Adrenal gland (tissue), 12 donors: ENCODE measurements around the gene PCDH17. TPM values are rescaled to one million over a fixed set of nuclear protein-coding genes. Genes with fewer than 3 reads are reported as not detected.

Source experiments
- DNase-seq, 7 donors: peaks; one replicate each; pipeline ENCODE4 v3.0.0-alpha.2; 2019 to 2020
- H3K27ac ChIP-seq, 5 donors: fragments of 200-600 bp; sonication (generic) in 4 of 5; 1 replicate in 3 of 5; 2 replicates in 2 of 5; pipeline versions ENCODE4 v1.5.1 to v1.8.0; 2016 to 2020; ENCODE audit warnings: mild to moderate bottlenecking in 1 of 5
- H3K27me3 ChIP-seq: fragments of 200-600 bp; 2 replicates; pipeline ENCODE4 v1.8.0; 2021
- H3K36me3 ChIP-seq, 2 donors: fragments of 200-600 bp; replicated peaks in 1 of 2; 1 replicate in 1 of 2; 2 replicates in 1 of 2; pipeline versions ENCODE4 v1.5.1 to v1.8.0; 2018 to 2022
- H3K4me1 ChIP-seq, 2 donors: fragments of 200-600 bp; replicated peaks in 1 of 2; 1 replicate in 1 of 2; 2 replicates in 1 of 2; pipeline versions ENCODE4 v1.5.1 to v1.8.0; 2018 to 2021
- H3K4me3 ChIP-seq, 4 donors: fragments of 200-600 bp; sonication (generic) in 3 of 4; one replicate each; pipeline ENCODE4 v1.5.1; 2016 to 2018
- H3K9me3 ChIP-seq, 3 donors: fragments of 200-600 bp; sonication (generic) in 1 of 3; replicated peaks in 1 of 3; 1 replicate in 2 of 3; 2 replicates in 1 of 3; pipeline versions ENCODE4 v1.5.1 to v1.8.0; 2016 to 2021
- CTCF ChIP-seq, 6 experiments: fragments of 450-650 bp in 4 of 6; fragments of 200-600 bp in 2 of 6; sonication (generic) in 1 of 6; IDR thresholded peaks; 1 replicate in 5 of 6; 2 replicates in 1 of 6; pipeline versions ENCODE4 v1.5.1 to v1.8.0; 2016 to 2021; ENCODE audit warnings: antibody characterized with exemption in 6 of 6, mild to moderate bottlenecking in 2 of 6, moderate library complexity in 1 of 6
- POLR2A ChIP-seq, 2 donors: fragments of 450-650 bp; IDR thresholded peaks; one replicate each; pipeline ENCODE4 v1.6.1; 2017; ENCODE audit warnings: antibody characterized with exemption in 2 of 2, mild to moderate bottlenecking in 2 of 2, moderate library complexity in 1 of 2
- WGBS, 4 donors: extraction: QIAGEN DNeasy Blood & Tissue Kit in 2 of 4; methylation state at CpG; one replicate each; pipeline versions ENCODE4 v1.1.5 to v1.1.7; 2013 to 2017; 5-methylcytosine and 5-hydroxymethylcytosine counted together
- intact Hi-C, 2 donors: fragments of 100-400 bp; cut with DNase I; formaldehyde crosslinking; loops; one replicate each; pipeline versions ENCODE4 v1.14.1 to v1.15.0; 2022 to 2023
- polyA plus RNA-seq, 3 donors: library from polyadenylated mRNA; stranded (reverse); fragments of 200-250 nt in 2 of 3; fragments of 350-450 nt in 1 of 3; fragmentation: Illumina TruSeq in 1 of 3; extraction: RNeasy Lipid Tissue Mini Kit (QIAGEN cat#74804) in 1 of 3; gene quantifications; one replicate each; pipeline ENCODE4 v1.2.3, GENCODE V29; 2013 to 2014
- total RNA-seq, 9 donors: library from RNA; depleted of rRNA in 4 of 9; stranded (reverse); fragments of >200 nt in 4 of 9; fragments of 120-200 nt in 1 of 9; fragmentation: NEBNext Ultra II Directional in 1 of 9; extraction: Animal tissue kit (Norgen Biotek cat#: 25700) in 1 of 9; gene quantifications; one replicate each; pipeline versions ENCODE4 v1.1.0 to v1.2.4, GENCODE V29; 2013 to 2023
- donor health status: healthy with polysubstance abuse.
- donor health status: Bipolar disorder and iron deficiency.
- donor health status: DM: yes; HTN: yes; CAD: no.
- donor health status: DM: no; HTN: no; CAD: no.
- donor health status: DM: no; HTN: no; CAD: no.
- donor health status: DM: yes; HTN: yes; CAD: no.

PCDH17 gene
- total and polyA plus RNA-seq, 12 donors: 0.47 to 12.3 (median 5.3) TPM

GRCh38 chr13:57638186-57638890 lies 6.8 kb downstream of the PCDH17 start:
- intact Hi-C loops: loop anchor here in 1 of 2 donors (10.0 kb wide), 1 partner anchor 216 kb away; no protein-coding TSS in a partner anchor
- no peak overlapping the region for H3K27ac ChIP-seq

GRCh38 chr13:57640607-57641006 lies 9.1 kb downstream of the PCDH17 start:
- H3K4me3 ChIP-seq: no peak overlapping the region
- H3K36me3 ChIP-seq: no peaks in the 10 kb centered on the region
- no peaks in the 10 kb centered on the region for H3K4me1 ChIP-seq
- H3K27ac ChIP-seq: no peak overlapping the region
- DNase-seq: no peak
- intact Hi-C loops: no loop called here
- 61 to 78% (median 72%) methylated on average over 4 of the region's 4 CpGs for WGBS, 4 donors
- no peak for TF ChIP-seq CTCF (IDR thresholded peaks at IDR 0.05)
- TF ChIP-seq POLR2A (IDR thresholded peaks at IDR 0.05): no peak
- H3K9me3 ChIP-seq: peaks cover 0 to 6% (median 0%) of the 10 kb centered on the region in 3 donors
- H3K27me3 ChIP-seq: no peaks in the 10 kb centered on the region

More at GRCh38 chr13:57638186-57638890, 6.8 kb downstream of the PCDH17 start:
- peaks cover 0 to 6% (median 0%) of the 10 kb centered on the region in 3 donors for H3K9me3 ChIP-seq
- no peak for DNase-seq
- H3K4me1 ChIP-seq: no peaks in the 10 kb centered on the region
- WGBS, 4 donors: 64 to 79% (median 72%) methylated on average over 4 of the region's 4 CpGs
- TF ChIP-seq POLR2A (IDR thresholded peaks at IDR 0.05): no peak
- TF ChIP-seq CTCF (IDR thresholded peaks at IDR 0.05): no peak
- no peaks in the 10 kb centered on the region for H3K36me3 ChIP-seq
- no peak overlapping the region for H3K4me3 ChIP-seq
- peaks cover 12% of the 10 kb centered on the region for H3K27me3 ChIP-seq

GRCh38 chr13:57641051-57641450 lies 9.5 kb downstream of the PCDH17 start:
- DNase-seq: no peak
- WGBS, 4 donors: 61 to 74% (median 69%) methylated on average over 3 of the region's 3 CpGs
- no peaks in the 10 kb centered on the region for H3K36me3 ChIP-seq
- H3K27me3 ChIP-seq: no peaks in the 10 kb centered on the region
- intact Hi-C loops: no loop called here
- peaks cover 0 to 6% (median 0%) of the 10 kb centered on the region in 3 donors for H3K9me3 ChIP-seq
- TF ChIP-seq POLR2A (IDR thresholded peaks at IDR 0.05): no peak
- no peak overlapping the region for H3K27ac ChIP-seq
- H3K4me1 ChIP-seq: no peaks in the 10 kb centered on the region
- H3K4me3 ChIP-seq: no peak overlapping the region

- intact Hi-C loops: no loop called here
- H3K27ac ChIP-seq: no peak overlapping the region
- TF ChIP-seq POLR2A (IDR thresholded peaks at IDR 0.05) (no peak), CTCF (IDR thresholded peaks at IDR 0.05) (no peak)
- WGBS, 4 donors: 70 to 75% (median 75%) methylated on average over 3 of the region's 3 CpGs
- no peak for DNase-seq
- H3K4me1 ChIP-seq: no peaks in the 10 kb centered on the region
- no peaks in the 10 kb centered on the region for H3K36me3 ChIP-seq
- no peak overlapping the region for H3K4me3 ChIP-seq
- peaks cover 0 to 6% (median 0%) of the 10 kb centered on the region in 3 donors for H3K9me3 ChIP-seq
- H3K27me3 ChIP-seq: no peaks in the 10 kb centered on the region
Observed at GRCh38 chr13:57644106-57644505, 12.6 kb downstream of the PCDH17 start.
